Large intestine (tissue), 1 donor: ENCODE measurements around the gene ARHGAP36. TPM values are rescaled to one million over a fixed set of nuclear protein-coding genes. Genes with fewer than 3 reads are reported as not detected.

Experiments
- polyA plus RNA-seq: library from polyadenylated mRNA; unstranded; fragments of 120-200 nt; gene quantifications from one replicate; pipeline ENCODE4 v1.2.1, GENCODE V29; 2013

ARHGAP36 gene
- polyA plus RNA-seq, 1 donor = 0.70 TPM

Other genes starting within 250 kb of the ARHGAP36 start
- 15.4 TPM for gene ENOX2, start 155.1 kb upstream of the ARHGAP36 start, polyA plus RNA-seq
- gene IGSF1, start 231.0 kb downstream of the ARHGAP36 start, polyA plus RNA-seq = 12.3 TPM